Activated CD8-positive, alpha-beta T cell treated with anti-CD3 and anti-CD28 coated beads for 36 hours (primary cell): ENCODE results near the gene ITGAX. TPM values are rescaled to one million over a fixed set of nuclear protein-coding genes. Genes with fewer than 3 reads are reported as not detected.
"Not testable (repeated sequence)": the region's sequence is repeated elsewhere in the genome, so short reads cannot be mapped to it uniquely, and the experiment has no call there.

Source experiments
- ATAC-seq: fragments of 200-7000 bp; cut with Tn5 transposase; one replicate; pipeline ENCODE4 v1.10.0; 2021; ENCODE audit warnings: mild to moderate bottlenecking, moderate library complexity
- CTCF ChIA-PET: fragments of 350-600 bp; sonication (Branson Sonifier 250); formaldehyde crosslinking; loops from one replicate; lab custom pipeline; 2021; ENCODE audit warnings: antibody characterized with exemption; lab: Charles Lee
- POLR2A ChIA-PET: fragments of 350-600 bp; sonication (Branson Sonifier 250); formaldehyde crosslinking; loops from one replicate; lab custom pipeline; 2021; ENCODE audit warnings: antibody characterized with exemption; lab: Charles Lee
- DNase-seq: peaks from one replicate; pipeline ENCODE4 v3.0.0-alpha.2; 2020
- H3K27ac Mint-ChIP-seq: one replicate; pipeline ENCODE4 v1.8.0; 2021; ENCODE audit warnings: mild to moderate bottlenecking, mixed read lengths
- H3K27me3 Mint-ChIP-seq: one replicate; pipeline ENCODE4 v1.8.0; 2021; ENCODE audit warnings: mixed read lengths
- H3K36me3 Mint-ChIP-seq: one replicate; pipeline ENCODE4 v1.8.0; 2021; ENCODE audit warnings: low read depth, mixed read lengths
- H3K4me1 Mint-ChIP-seq: one replicate; pipeline ENCODE4 v1.8.0; 2021; ENCODE audit warnings: low read depth, mixed read lengths
- H3K4me3 Mint-ChIP-seq: one replicate; pipeline ENCODE4 v1.8.0; 2021; ENCODE audit warnings: mild to moderate bottlenecking, moderate library complexity, mixed read lengths
- H3K9me3 Mint-ChIP-seq: one replicate; pipeline ENCODE4 v1.8.0; 2021; ENCODE audit warnings: mixed read lengths
- CTCF ChIP-seq: fragments of 200-600 bp; IDR thresholded peaks from one replicate; pipeline ENCODE4 v1.8.0; 2022; ENCODE audit warnings: antibody characterized with exemption, mild to moderate bottlenecking
- intact Hi-C: fragments of 100-400 bp; cut with micrococcal nuclease; formaldehyde crosslinking; loops from one replicate; pipeline ENCODE4 v1.10.0; 2022
- total RNA-seq, 2 experiments: library from RNA; stranded (reverse); gene quantifications; one replicate each; pipeline ENCODE4 v1.2.3, GENCODE V29; 2021

The ITGAX gene
- 1 to 10 TPM; 4.4 to 5.4 TPM for total RNA-seq

GRCh38 chr16:31354394-31355291, at the start of gene ITGAX:
Gene ITGAX, plus strand, starts transcription at chr16:31355176. Its CDS starts 79 bp downstream, at chr16:31355255.
- DNase-seq = peak; percentile 96
- H3K9me3 Mint-ChIP-seq = no peaks in the 10 kb centered on the region
- intact Hi-C loops = no loop called here
- peak within 1 kb of the TSS; percentile 8 for H3K4me3 Mint-ChIP-seq
- no peaks in the 10 kb centered on the region for H3K27me3 Mint-ChIP-seq
- peaks cover 49% of the 10 kb centered on the region for H3K4me1 Mint-ChIP-seq
- no peaks in the 10 kb centered on the region for H3K36me3 Mint-ChIP-seq
- POLR2A ChIA-PET = interaction anchor here (1.1 to 1.2 kb wide), 2 partner anchors 140 to 161 kb away, joined by 3 to 4 read pairs; no protein-coding TSS in a partner anchor
- no peak for TF ChIP-seq CTCF
- H3K27ac Mint-ChIP-seq = peak within 1 kb of the TSS; percentile 90
- CTCF ChIA-PET = no interaction called here
- peak; percentile 85 for ATAC-seq

DNA sequence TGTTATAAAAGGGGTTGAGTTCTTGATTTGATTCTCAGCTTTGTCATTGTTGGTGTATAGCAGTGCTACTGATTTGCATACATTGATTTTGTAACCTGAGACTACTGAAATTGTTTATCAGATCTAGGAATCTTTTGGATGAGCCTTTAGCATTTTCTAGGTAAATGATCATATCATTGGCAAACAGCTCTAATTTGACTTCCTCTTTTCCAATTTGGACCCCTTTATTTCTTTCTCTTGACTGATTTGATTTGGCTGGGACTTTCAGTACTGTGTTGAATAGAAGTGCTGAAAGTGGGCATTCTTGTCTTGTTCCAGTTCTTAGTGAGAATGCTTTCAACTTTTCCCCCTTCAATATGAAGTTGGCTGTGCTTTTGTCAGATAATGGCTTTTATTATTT, 49.8 kb upstream of the ITGAX start:
- ChIA-PET CTCF (interaction anchor here (1.0 kb wide), 1 partner anchor 163 kb away, joined by 4 read pairs; no protein-coding TSS in a partner anchor), POLR2A (no interaction called here)
- intact Hi-C loops = no loop called here
- TF ChIP-seq CTCF = no peak
- ATAC-seq = no peak
- Mint-ChIP-seq H3K4me1 (peaks cover 6% of the 10 kb centered on the region), H3K9me3 (no peaks in the 10 kb centered on the region), H3K27me3 (peaks cover 6% of the 10 kb centered on the region), H3K4me3 (no peak overlapping the region), H3K27ac (no peak overlapping the region), H3K36me3 (no peaks in the 10 kb centered on the region)
- no peak for DNase-seq

GRCh38 chr16:31308381-31308780, 46.6 kb upstream of the ITGAX start:
- intact Hi-C loops, H3K4me1 Mint-ChIP-seq, CTCF ChIA-PET, H3K9me3 Mint-ChIP-seq, ATAC-seq, POLR2A ChIA-PET, H3K27me3 Mint-ChIP-seq, DNase-seq, H3K4me3 Mint-ChIP-seq, H3K36me3 Mint-ChIP-seq, H3K27ac Mint-ChIP-seq: not testable (repeated sequence)

DNA sequence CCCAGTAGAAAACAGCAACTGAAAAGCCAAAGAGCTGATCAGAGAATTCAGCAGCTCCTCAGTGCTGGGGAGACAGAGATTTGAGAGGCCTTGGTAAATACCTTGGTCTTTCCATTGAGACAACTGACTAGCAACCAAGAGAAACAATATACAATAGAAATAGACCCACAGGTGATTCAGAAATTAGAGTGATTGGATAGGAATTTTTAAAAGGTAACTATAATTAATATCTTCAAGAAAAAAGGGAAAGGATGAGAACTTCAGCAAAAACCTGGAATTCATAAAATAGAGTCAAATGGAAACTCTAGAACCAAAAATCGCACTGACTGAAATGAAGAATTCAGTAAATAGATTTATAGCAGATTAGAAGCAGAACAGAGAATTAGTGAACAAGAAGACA, 32.5 kb upstream of the ITGAX start:
- ChIA-PET POLR2A (interaction anchor here (0.8 kb wide), 1 partner anchor 128 kb away, joined by 3 read pairs; no protein-coding TSS in a partner anchor), CTCF (no interaction called here)
- Mint-ChIP-seq H3K9me3 (peaks cover 13% of the 10 kb centered on the region), H3K36me3 (peaks cover 2% of the 10 kb centered on the region), H3K27me3 (no peaks in the 10 kb centered on the region), H3K4me3 (no peak overlapping the region), H3K27ac (no peak overlapping the region), H3K4me1 (no peaks in the 10 kb centered on the region)
- no peak for ATAC-seq
- TF ChIP-seq CTCF = no peak
- intact Hi-C loops = no loop called here
- no peak for DNase-seq

- Mint-ChIP-seq H3K4me3 (no peak overlapping the region), H3K36me3 (peaks cover 2% of the 10 kb centered on the region), H3K9me3 (peaks cover 10% of the 10 kb centered on the region), H3K27ac (no peak overlapping the region), H3K4me1 (peaks cover 4% of the 10 kb centered on the region), H3K27me3 (no peaks in the 10 kb centered on the region)
- intact Hi-C loops = no loop called here
- ChIA-PET POLR2A (no interaction called here), CTCF (no interaction called here)
- no peak for TF ChIP-seq CTCF
- ATAC-seq (no peak), DNase-seq (no peak)
Measured at GRCh38 chr16:31323959-31324629, 30.9 kb upstream of the ITGAX start.
